Measurements from ENCODE around the gene FGD6. TPM values are rescaled to one million over a fixed set of nuclear protein-coding genes. Genes with fewer than 3 reads are reported as not detected.
"Not testable (repeated sequence)": the region's sequence is repeated elsewhere in the genome, so short reads cannot be mapped to it uniquely, and the experiment has no call there.

Gene FGD6
- total RNA-seq, 2 donors from 2014 or later = 9.9 to 13.9 TPM

GRCh38 chr12:95147866-95148265 is 69.4 kb downstream of the FGD6 start:
- no peaks in the 10 kb centered on the region for H3K4me1 ChIP-seq (replicated peaks)
- DNase-seq (ENCODE audit: low spot score) = no peak
- no peak overlapping the region for H3K4me3 ChIP-seq
- H3K27me3 ChIP-seq (replicated peaks; ENCODE audit: insufficient read depth) = no peaks in the 10 kb centered on the region
- H3K36me3 ChIP-seq = no peaks in the 10 kb centered on the region
- no peaks in the 10 kb centered on the region for H3K9me3 ChIP-seq
- intact Hi-C loops (cut with DNase I) = no loop called here
- no peak overlapping the region for H3K27ac ChIP-seq
- TF ChIP-seq POLR2AphosphoS5 (IDR thresholded peaks at IDR 0.05) (no peak), CTCF (IDR thresholded peaks at IDR 0.05) (no peak), POLR2A (IDR thresholded peaks at IDR 0.05) (no peak)

DNA sequence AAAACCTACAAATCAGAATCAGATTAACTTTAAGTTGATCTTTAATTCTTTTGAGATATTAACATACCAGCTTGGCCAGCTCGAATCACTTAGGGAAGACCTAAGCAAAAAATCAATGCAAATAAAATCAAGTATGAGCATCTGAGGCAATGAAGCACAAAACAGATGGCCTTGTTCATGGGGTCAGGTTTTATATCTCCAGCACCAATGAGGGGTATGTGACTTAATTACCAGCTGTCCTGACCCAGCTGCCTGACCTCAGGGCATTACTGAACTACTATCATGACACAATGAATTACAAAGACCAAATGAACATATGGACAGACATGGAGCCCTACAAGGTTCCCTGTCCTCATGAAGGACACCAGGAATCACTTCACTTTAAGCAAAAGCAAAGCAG is 70.5 kb downstream of the FGD6 start:
- Histone ChIP-seq H3K4me1 (replicated peaks) (no peaks in the 10 kb centered on the region), H3K27me3 (replicated peaks; ENCODE audit: insufficient read depth) (no peaks in the 10 kb centered on the region), H3K4me3 (no peak overlapping the region), H3K36me3 (no peaks in the 10 kb centered on the region), H3K27ac (no peak overlapping the region), H3K9me3 (no peaks in the 10 kb centered on the region)
- intact Hi-C loops (cut with DNase I) = no loop called here
- TF ChIP-seq CTCF (IDR thresholded peaks at IDR 0.05) (no peak), POLR2AphosphoS5 (IDR thresholded peaks at IDR 0.05) (no peak), POLR2A (IDR thresholded peaks at IDR 0.05) (no peak)
- DNase-seq (ENCODE audit: low spot score) = no peak
- 75% methylated on average over 1 of the region's 1 CpG for WGBS

DNA sequence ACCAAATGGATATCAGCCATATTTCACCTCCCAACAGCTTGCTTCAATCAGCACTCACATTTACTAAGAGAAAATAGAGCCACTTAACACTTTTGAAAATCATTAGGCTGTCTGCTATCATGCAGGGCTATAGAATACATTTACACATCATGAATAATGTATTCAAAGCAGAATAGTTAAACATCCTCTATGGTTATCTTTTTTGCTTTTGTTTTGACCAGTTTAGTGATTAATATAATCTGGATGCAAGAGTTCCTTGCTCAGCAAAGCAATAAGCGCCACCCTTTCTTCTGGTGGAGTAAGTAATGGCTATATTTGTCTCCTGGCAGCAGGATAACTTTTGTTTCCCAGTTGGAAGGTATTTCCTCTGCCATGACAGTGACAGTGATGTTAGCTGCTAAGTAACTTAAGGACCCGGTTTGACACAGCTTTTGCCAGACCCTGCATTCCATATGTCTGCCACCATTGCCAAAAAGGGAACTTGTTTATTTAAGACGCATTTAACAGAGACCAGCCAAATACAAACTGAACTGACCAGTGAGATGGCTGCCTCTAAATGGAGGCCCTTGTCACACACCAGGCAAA is 73.6 kb downstream of the FGD6 start:
- Histone ChIP-seq H3K36me3 (no peaks in the 10 kb centered on the region), H3K4me1 (replicated peaks) (no peaks in the 10 kb centered on the region), H3K27ac (no peak overlapping the region), H3K27me3 (replicated peaks; ENCODE audit: insufficient read depth) (no peaks in the 10 kb centered on the region), H3K9me3 (no peaks in the 10 kb centered on the region), H3K4me3 (no peak overlapping the region)
- TF ChIP-seq POLR2AphosphoS5 (IDR thresholded peaks at IDR 0.05) = peak; percentile 9
- no peak for TF ChIP-seq CTCF (IDR thresholded peaks at IDR 0.05)
- intact Hi-C loops (cut with DNase I) = no loop called here
- WGBS = 15% methylated on average over 3 of the region's 3 CpGs
- no peak for DNase-seq (ENCODE audit: low spot score)

DNA sequence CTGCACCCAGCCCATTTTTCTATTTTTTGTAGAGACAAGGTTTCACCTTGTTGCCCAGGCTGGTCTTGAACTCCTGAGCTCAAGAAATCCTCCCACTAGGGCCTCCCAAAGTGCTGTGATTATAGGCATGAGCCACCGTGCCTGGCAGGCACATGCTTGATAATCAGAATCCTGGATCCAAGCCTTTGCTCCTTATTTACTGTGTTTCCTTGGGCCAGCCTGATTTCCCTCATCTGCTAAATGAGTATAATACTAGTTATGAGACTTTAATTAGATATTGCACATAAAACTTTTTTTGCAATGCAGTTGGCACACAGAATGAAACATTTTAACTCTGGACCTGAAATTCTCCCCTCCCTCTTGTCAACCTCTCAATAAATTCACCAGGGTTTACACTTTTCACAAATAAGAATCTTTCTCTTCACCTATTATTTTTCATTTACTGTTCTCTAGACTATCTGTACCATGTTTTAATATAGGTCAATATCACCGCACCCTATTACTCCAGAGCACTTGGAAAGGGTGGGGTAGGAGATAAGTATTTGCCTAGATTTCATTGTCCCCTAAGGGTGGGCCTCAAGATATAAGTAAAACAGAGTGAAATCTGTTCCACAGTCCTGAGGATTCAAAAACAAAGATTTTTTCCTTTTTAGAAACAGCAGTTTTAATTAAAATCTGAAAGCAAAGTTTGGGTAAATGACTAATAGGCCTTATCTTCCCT is 74.7 kb downstream of the FGD6 start:
- no peak for DNase-seq (ENCODE audit: low spot score)
- Histone ChIP-seq H3K9me3 (no peaks in the 10 kb centered on the region), H3K27me3 (replicated peaks; ENCODE audit: insufficient read depth) (no peaks in the 10 kb centered on the region), H3K27ac (no peak overlapping the region), H3K36me3 (no peaks in the 10 kb centered on the region), H3K4me1 (replicated peaks) (no peaks in the 10 kb centered on the region), H3K4me3 (no peak overlapping the region)
- intact Hi-C loops (cut with DNase I) = no loop called here
- 63% methylated on average over 2 of the region's 2 CpGs for WGBS
- TF ChIP-seq CTCF (IDR thresholded peaks at IDR 0.05) (no peak), POLR2A (IDR thresholded peaks at IDR 0.05) (no peak), POLR2AphosphoS5 (IDR thresholded peaks at IDR 0.05) (no peak)

DNA sequence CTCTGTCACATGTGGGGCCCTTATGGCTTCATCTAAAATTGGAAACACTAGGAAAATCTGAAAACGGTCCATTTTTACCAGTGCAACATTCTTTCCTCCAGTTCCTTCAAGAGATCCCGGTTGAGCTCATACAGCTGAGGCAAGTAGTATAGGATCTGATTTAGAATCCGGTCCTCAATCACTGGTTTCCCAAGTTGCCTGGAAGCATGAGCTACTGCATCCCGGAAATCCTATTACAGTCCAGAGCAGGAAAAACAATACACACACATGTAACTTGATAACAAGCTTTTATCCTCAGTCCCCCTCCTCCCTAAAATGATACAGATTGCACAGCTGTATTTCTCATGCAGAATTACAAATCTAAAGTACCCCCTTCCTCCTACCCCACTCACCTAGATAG is 76.0 kb downstream of the FGD6 start:
- WGBS = 89% methylated on average over 4 of the region's 4 CpGs
- no peaks in the 10 kb centered on the region for H3K9me3 ChIP-seq
- intact Hi-C loops (cut with DNase I) = no loop called here
- no peaks in the 10 kb centered on the region for H3K4me1 ChIP-seq (replicated peaks)
- no peaks in the 10 kb centered on the region for H3K27me3 ChIP-seq (replicated peaks; ENCODE audit: insufficient read depth)
- H3K27ac ChIP-seq = no peak overlapping the region
- DNase-seq (ENCODE audit: low spot score) = no peak
- TF ChIP-seq POLR2A (IDR thresholded peaks at IDR 0.05) = no peak
- no peak for TF ChIP-seq CTCF (IDR thresholded peaks at IDR 0.05)
- no peak for TF ChIP-seq POLR2AphosphoS5 (IDR thresholded peaks at IDR 0.05)
- H3K4me3 ChIP-seq = no peak overlapping the region
- no peaks in the 10 kb centered on the region for H3K36me3 ChIP-seq

DNA sequence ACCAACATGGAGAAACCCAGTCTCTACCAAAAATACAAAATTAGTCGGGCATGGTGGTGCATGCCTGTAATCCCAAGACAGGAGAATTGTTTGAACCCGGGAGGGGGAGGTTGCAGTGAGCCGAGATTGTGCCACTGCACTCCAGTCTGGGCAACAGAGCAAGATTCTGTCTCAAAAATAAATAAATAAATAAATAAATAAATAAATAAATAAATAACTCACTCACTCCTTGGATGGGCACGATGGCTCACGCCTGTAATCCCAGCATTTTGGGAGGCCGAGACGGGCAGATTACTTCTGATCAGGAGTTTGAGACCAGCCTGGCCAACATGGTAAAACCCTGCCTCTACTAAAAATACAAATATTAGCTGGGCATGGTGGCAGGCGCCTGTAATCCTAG is 79.2 kb downstream of the FGD6 start:
- WGBS = 98% methylated on average over 8 of the region's 8 CpGs
- H3K4me3 ChIP-seq; H3K4me1 ChIP-seq (replicated peaks); H3K27ac ChIP-seq; H3K9me3 ChIP-seq; DNase-seq (ENCODE audit: low spot score); H3K27me3 ChIP-seq (replicated peaks; ENCODE audit: insufficient read depth); H3K36me3 ChIP-seq; intact Hi-C loops (cut with DNase I): not testable (repeated sequence)
